HG02588 (cell line): ENCODE results near the gene ADIPOQ.
"Not testable (repeated sequence)": the region's sequence is repeated elsewhere in the genome, so short reads cannot be mapped to it uniquely, and the experiment has no call there.

Source experiments
- ATAC-seq: cut with Tn5 transposase; IDR thresholded peaks from one replicate; pipeline ENCODE4 v1.9.1; 2021; ENCODE audit warnings: mild to moderate bottlenecking, moderate library complexity; ENCODE audit not compliant: unreplicated experiment

Gene ADIPOQ

DNA sequence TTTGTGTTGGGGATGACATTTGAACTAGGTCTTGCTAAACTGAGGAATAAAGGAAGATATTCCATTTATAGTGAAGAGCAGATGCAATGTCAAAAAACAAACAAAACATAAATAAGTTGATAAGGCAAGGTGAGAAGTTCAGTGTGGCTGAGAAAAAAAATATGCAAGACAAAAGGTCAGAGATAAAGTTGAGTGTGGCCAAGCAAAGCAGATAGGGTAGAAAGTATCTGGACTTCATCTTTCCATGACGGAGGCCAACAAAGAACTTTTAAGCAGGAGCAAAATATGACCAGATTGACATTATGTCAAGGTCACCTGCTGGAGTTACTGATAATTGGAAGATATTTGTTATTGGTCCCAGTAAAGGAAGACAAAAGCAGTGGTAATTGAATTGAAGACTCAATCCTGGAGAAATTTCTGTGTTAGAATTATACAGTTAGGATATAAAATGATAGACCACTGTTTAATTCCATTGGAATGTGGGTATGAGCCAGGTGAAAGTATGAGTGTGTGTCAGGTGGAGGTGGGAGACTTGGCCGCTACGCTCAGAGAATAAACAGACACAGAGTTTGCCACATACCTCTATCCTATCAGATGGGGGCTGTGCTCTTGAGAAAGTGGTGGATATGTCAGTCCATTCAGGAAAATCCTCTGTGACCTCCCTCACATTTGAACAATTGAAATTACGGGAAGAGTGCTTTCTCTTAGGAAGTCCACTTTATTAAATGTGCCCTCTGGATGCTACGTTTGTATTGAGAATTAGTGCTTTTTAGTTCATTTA is 28.1 kb downstream of the ADIPOQ start:
- no peak for ATAC-seq

DNA sequence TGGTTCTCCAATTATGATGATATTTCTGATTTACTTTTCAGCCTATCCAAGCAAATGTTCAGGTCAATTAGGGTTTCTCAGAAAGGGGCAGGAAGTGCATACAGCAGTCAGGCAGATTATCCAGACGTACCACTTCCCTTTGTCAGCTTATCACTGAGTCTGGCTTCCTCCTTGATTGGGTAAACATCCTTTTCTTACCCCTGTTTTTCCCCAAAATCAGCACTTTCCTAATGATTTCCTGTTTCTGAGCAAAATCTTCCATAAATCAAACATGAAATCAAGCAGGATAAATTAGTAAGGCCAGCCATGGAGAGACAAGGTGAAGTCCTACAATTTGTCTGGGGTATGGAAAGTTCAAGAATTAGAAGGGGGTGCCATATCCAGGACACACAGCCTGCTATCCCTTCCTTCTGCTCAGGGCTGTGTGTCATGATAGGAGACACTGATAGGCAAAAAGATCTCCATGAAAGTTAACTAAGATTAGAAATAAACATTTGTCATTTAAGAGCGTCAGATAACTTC is 29.0 kb downstream of the ADIPOQ start:
- no peak for ATAC-seq

DNA sequence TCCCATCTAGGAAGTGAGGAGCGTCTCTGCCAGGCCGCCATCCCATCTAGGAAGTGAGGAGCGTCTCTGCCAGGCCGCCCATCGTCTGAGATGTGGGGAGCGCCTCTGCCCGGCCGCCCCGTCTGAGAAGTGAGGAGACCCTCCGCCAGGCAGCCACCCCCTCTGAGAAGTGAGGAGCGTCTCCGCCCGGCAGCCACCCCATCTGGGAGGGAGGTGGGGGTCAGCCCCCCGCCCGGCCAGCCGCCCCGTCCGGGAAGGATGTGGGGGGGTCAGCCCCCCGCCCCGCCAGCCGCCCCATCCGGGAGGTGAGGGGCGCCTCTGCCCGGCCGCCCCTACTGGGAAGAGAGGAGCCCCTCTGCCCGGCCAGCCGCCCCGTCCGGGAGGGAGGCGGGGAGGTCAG is 31.3 kb downstream of the ADIPOQ start:
- not testable (repeated sequence) for ATAC-seq

DNA sequence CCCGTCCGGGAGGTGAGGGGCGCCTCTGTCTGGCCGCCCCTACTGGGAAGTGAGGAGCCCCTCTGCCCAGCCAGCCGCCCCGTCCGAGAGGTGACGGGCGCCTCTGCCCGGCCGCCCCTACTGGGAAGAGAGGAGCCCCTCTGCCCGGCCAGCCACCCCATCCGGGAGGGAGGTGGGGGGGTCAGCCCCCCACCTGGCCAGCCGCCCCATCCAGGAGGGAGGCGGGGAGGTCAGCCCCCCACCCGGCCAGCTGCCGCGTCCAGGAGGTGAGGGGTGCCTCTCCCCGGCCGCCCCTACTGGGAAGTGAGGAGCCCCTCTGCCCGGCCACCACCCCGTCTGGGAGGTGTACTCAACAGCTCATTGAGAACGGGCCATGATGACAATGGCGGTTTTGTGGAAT is 31.7 kb downstream of the ADIPOQ start:
- not testable (repeated sequence) for ATAC-seq

DNA sequence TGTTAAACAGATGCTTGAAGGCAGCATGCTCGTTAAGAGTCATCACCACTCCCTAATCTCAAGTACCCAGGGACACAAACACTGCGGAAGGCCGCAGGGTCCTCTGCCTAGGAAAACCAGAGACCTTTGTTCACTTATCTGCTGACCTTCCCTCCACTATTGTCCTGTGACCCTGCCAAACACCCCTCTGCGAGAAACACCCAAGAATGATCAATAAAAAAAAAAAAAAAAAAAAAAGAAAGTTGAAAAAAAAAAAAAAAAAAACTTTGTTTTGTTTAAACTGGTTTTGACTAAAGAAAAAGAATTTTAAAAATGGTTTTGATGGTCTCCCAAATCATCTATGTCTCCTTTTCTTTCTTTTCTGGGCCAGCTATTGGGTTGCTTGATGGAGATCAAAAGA is 32.3 kb downstream of the ADIPOQ start:
- not testable (repeated sequence) for ATAC-seq

DNA sequence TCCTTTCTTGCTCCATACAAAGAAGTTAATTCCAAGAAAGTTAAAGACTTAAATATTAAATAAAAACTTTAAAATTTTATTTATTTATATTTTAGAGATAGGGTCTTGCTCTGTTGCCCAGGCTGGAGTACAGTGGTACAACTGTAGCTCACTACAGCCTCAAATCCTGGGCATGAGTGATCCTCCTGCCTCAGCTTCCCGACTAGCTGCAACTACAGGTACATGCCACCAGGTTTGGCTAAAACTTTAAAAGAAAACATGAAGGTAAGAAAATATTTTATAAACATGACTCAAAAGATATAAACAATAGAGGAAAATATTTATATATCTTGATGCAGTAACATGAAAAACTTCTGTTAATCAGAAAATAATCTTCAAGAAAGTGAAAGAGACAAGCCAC is 33.2 kb downstream of the ADIPOQ start:
- no peak for ATAC-seq

DNA sequence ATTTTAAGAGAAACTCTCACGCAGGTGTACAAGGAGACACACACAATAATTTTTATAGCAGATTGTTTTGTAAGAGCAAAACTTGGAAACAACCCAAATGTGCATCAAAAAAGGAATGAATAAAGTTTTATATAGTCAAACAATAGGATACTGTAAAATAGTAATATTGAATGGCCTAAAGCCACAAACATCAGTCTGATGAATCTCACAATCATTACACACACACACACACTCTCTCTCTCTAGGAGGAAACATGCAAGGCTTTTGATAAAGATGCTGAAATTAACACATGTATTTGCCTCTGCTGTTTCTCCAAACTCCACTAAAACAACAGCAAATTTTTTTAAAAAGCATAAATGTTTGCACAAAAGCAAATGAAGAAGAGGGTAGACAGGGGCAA is 37.3 kb downstream of the ADIPOQ start:
- ATAC-seq, result no peak

DNA sequence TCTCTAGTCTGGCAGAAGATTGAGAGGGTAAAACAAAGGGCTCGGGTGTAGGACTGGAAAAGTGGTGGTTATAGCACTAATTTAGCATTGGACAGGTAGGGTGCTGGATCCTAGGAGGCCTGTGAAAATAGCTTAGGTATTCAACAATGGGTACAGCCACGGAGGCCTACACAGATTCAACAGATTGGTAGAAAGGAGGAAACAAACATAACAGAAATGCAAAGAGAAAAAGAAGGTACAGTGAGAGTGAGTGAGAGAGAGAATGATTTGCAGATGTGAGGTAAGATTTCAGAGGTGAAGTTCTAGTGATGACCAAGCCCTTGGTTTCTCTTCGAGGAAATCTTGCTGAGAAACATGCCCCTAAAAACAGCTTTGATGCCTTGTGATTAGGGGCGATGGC is 37.9 kb downstream of the ADIPOQ start:
- ATAC-seq, result no peak

DNA sequence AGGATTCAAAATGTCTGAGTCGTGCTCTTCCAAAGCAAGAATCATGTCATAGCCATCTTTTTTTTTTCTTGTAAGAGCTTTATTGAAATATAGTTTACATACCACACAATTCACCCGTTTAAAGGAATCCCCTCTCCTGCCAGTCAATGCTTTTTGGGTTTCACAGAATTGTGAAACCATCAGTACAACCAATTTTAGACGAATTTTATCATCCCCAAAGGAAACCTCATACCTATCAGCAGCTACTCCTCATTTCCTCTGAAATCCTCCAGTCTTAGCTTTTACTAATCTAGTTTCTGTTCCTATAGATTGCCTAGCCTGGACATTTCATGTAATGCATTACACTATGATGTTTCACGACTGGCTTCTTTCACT is 39.6 kb downstream of the ADIPOQ start:
- no peak for ATAC-seq

DNA sequence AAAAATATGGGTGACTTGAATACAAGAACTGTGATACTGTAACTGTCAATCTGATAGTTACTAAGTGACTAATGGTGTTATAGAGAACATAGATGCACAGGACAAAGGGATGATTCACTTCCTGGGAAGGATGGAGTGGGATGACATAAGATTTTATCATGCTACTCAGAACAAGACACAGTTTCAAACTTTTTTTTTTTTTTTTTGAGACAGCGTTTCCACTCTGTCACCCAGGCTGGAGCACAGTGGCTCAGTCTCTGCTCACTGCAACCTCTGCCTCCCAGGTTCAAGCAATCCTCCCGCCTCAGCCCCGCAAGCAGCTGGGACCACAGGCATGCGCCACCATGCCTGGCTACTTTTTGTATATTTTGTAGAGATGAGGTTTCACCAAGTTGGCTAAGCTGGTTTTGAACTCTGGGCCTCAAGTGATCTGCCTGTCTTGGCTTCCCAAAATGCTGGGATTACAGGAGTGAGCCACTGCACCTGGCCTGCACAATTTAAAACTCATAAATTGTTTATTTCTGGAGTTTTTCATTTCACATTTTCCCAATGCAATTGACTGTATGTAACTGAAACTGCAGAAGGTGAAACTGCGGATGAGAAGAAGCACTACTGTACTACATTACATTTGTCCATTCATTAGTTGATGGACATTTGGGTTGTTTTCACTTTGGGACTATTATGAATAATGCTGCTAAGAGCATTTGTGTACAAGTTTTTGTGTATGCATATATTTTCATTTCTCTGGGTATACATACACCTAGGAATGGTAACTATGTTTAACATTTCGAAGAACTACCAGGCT is 40.6 kb downstream of the ADIPOQ start:
- ATAC-seq, result no peak

DNA sequence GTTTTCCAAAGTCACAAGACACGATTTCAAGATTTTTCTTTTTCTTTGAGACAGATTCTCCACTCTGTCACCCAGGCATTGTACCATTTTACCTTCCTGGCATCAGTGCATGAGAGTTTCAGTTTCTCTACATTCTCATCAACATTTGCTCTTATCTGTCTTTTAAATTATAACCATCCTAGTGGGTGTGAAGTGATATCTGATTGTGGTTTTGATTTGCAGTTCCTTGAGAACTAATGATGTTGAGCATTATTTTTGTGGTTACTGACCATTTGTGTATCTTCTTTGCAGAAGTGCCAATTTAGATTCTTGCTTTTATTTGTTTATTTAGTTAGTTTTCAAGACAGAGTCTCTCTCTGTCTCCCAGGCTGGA is 41.2 kb downstream of the ADIPOQ start:
- no peak for ATAC-seq

DNA sequence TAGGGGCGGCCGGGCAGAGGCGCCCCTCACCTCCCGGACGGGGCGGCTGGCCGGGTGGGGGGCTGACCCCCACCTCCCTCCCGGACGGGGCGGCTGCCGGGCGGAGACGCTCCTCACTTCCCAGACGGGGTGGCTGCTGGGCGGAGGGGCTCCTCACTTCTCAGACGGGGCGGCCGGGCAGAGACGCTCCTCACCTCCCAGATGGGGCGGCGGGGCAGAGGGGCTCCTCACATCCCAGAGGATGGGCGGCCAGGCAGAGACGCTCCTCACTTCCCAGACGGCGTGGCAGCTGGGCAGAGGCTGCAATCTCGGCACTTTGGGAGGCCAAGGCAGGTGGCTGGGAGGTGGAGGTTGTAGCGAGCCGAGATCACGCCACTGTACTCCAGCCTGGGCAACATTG is 42.4 kb downstream of the ADIPOQ start:
- not testable (repeated sequence) for ATAC-seq

DNA sequence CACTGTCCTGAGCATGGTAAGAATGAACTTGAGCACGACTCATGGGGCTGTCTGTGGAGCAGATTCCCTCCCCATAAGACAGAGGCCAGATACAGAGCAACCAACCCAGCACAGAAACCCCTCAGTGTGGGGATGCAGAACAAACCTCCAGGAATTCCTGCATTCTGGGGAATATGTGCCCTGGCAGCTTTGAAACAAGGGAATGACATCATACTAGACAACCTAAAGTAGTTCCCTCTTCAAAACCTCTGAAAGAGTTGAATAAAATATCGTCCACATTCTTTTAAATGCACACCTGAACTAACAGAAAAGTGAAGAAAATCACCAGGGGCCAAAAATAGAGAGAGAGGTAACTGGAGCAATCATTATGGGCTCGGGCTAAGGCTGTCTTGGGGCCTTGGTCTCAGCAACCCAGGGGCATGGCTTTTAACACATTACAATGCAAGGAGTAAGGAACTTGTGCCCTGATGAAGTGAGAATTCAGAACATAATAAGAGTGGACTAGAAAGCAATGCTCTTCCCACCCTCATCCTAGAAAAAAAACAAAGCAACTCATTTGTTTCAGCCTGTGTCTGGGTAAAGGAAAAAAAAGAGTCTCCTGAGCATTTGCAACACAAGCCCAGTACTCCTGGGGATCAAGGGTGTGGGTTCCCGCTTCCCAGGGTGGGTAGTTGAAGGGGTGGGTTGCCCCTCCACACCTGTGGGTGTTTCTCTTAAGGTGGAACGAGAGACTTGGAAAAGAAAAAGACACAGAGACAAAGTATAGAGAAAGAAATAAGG is 43.9 kb downstream of the ADIPOQ start:
- ATAC-seq, result no peak

DNA sequence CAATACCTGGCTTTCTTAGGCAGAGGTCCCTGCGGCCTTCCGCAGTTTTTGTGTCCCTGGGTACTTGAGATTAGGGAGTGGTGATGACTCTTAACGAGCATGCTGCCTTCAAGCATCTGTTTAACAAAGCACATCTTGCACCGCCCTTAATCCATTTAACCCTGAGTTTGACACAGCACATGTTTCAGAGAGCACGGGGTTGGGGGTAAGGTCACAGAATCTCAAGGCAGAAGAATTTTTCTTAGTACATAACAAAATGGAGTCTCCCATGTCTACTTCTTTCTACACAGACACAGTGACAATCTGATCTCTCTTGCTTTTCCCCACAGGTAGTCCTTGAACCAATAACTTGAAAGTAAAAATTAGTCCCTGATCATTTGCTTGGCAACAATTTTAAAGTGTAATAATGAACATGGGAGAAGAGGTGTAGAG is 45.0 kb downstream of the ADIPOQ start:
- ATAC-seq, result not testable (repeated sequence)

DNA sequence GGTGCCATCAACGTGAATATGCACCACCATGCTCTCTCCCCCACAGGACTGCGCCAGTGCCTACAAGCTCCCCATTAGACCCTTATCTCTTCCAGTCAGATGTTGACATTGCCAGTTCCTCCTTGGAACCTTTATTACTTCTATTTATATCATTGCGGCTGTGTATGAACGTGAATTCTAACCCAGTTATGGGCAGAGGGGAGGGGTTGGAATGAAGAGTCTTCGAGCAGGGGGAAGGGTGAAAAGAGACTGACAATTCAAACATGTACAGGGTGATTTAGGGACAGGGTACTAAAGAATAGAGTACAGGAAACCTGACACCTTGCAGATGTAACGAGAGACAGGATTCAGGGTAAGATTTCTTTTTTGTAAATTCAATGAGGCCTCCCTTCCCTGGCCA is 46.1 kb downstream of the ADIPOQ start:
- no peak for ATAC-seq

DNA sequence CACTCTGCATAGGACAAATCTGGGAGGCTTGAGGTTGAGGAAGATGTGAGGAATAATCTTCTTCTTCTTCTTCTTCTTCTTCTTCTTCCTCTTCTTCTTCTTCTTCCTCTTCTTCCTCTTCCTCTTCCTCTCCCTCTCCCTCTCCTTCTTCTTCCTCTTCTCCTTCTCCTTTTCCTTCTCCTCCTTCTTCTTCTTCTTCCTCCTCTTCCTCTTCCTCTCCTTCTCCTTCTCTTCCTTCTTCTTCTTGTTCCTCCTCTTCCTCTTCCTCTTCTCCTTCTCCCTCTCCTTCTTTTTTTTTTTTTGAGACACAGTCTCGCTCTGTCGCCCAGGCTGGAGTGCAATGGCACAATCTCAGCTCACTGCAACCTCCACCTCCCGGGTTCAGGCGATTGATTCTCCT is 47.2 kb downstream of the ADIPOQ start:
- not testable (repeated sequence) for ATAC-seq

DNA sequence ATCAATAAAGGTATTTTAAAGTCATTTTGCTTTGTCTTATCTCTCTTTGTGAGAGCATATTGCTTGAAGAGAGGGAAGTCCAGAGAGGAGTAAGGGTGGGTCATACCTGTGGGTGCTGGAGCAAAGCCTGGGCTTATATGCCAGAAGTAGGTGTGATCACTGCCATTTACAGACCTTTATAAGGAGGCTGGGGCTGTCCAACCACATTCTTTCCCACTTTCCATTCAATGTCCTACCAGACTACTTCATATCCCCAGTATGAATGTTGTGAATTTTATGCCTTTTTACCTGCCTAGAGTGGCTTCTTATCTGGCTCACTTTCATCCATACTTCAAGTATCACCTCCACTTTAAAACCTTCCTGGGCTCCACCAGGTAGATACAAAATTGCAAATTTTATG is 48.4 kb downstream of the ADIPOQ start:
- ATAC-seq, result no peak

DNA sequence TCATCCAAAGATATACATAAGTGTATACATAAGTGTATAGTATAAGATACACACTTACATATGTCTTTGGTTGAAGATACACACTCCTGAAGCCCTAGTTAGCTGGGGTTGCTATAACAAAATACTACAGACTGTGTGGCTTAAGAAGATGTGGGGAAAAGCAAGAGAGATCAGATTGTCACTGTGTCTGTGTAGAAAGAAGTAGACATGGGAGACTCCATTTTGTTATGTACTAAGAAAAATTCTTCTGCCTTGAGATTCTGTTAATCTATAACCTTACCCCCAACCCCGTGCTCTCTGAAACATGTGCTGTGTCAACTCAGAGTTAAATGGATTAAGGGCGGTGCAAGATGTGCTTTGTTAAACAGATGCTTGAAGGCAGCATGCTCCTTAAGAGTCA is 50.6 kb downstream of the ADIPOQ start:
- ATAC-seq, result not testable (repeated sequence)

DNA sequence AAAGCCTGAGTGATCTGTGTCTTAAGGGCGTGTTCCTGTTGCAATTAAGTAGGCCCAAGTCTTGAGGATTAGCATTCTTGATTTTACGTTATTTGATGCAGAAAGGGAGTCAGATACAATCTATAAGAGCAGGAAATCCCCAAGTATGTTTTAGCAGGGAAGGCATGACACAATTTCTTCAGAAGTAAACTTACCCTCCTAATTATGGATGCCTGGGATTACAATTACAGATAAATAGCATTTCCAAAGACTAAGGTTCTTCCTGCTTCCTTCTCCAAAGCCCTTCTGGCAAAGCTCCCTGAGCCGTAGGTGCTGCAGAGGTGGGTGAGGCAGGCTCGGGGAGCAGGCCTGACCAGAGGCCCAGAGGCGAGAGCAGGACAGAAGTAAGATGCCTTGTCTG is 52.9 kb downstream of the ADIPOQ start:
- no peak for ATAC-seq

DNA sequence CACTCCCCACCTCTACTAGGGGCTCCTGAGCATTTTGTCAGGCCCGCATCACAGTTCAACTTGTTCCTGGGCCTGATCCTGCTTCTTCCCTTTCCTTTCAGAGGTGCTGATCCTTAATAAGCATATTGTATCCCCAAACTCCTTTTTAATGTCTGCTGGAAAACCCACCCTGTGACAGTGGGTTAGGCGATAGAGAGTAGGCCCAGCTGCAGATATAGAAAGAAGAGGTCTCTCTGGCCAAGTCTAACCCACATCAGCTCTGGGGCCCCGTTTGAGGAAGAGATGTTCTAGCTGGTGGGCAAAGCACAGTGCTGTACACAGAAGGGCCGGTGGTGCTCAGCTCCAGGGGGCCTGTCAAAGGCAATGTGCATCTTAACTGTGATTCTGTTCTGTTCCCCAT is 53.5 kb downstream of the ADIPOQ start:
- no peak for ATAC-seq

DNA sequence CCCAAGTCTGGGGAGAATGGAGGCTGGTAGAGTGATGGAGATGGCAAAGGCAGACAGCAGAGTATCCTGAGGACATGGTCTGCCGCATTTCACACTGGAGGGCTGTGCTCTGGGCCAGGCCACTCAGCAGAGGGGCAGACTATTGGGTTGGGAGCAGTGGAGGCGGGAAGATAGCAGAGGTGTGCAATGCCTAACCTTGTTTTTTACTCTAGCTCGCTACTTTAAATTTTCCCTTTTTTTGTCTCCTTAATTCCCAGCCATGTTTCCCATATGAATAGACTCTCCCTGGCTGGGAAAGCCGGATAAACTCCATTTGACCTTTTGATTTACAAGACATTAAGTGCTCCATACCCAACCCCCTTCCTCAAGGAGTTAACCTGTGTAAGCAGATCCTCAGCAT is 54.4 kb downstream of the ADIPOQ start:
- no peak for ATAC-seq
